Smooth muscle cell (in vitro differentiated cells): ENCODE measurements around the gene PRKAA1. TPM values are rescaled to one million over a fixed set of nuclear protein-coding genes. Genes with fewer than 3 reads are reported as not detected.

Experiments used
- DNase-seq: peaks from one replicate; lab custom pipeline; 2025; ENCODE audit not compliant: unreplicated experiment; lab: John Stamatoyannopoulos, UW
- H2AFZ ChIP-seq: fragments of 200-600 bp; sonication (generic); 2 replicates; pipeline ENCODE4 v1.6.0; 2016; ENCODE audit warnings: antibody characterized with exemption, low read depth, mild to moderate bottlenecking
- H3F3A ChIP-seq: fragments of 200-600 bp; sonication (generic); 2 replicates; pipeline ENCODE4 v1.6.0; 2017; ENCODE audit warnings: antibody characterized with exemption, low read depth
- H3K27ac ChIP-seq: fragments of 200-600 bp; sonication (generic); 2 replicates; pipeline ENCODE4 v1.5.1; 2016; ENCODE audit warnings: low read depth, mild to moderate bottlenecking
- H3K27me3 ChIP-seq: fragments of 200-600 bp; sonication (generic); 2 replicates; pipeline ENCODE4 v1.6.1; 2016; ENCODE audit warnings: low read depth, mild to moderate bottlenecking
- H3K36me3 ChIP-seq: fragments of 200-600 bp; sonication (generic); 2 replicates; pipeline ENCODE4 v1.5.1; 2016; ENCODE audit warnings: low read depth
- H3K4me1 ChIP-seq: fragments of 200-600 bp; sonication (generic); 2 replicates; pipeline ENCODE4 v1.5.1; 2016; ENCODE audit warnings: low read depth
- H3K4me2 ChIP-seq: fragments of 200-600 bp; sonication (generic); 2 replicates; pipeline ENCODE4 v1.6.0; 2016; ENCODE audit warnings: mild to moderate bottlenecking
- H3K4me3 ChIP-seq: fragments of 200-600 bp; sonication (generic); 2 replicates; pipeline ENCODE4 v1.5.1; 2016; ENCODE audit warnings: mild to moderate bottlenecking
- H3K79me2 ChIP-seq: fragments of 200-600 bp; sonication (generic); 2 replicates; pipeline ENCODE4 v1.6.0; 2016; ENCODE audit warnings: low read depth, mild to moderate bottlenecking
- H3K9ac ChIP-seq: fragments of 200-600 bp; sonication (generic); 2 replicates; pipeline ENCODE4 v1.6.0; 2016; ENCODE audit warnings: low read depth
- H3K9me3 ChIP-seq: fragments of 200-600 bp; sonication (generic); replicated peaks from 2 replicates; pipeline ENCODE4 v1.5.1; 2016; ENCODE audit warnings: low read depth
- H4K20me1 ChIP-seq: fragments of 200-600 bp; sonication (generic); 2 replicates; pipeline ENCODE4 v1.6.0; 2016; ENCODE audit warnings: low read depth
- WGBS: methylation state at CpG from one replicate; pipeline ENCODE4 v1.1.7; 2016; ENCODE audit warnings: low lambda C conversion rate; 5-methylcytosine and 5-hydroxymethylcytosine counted together
- polyA plus RNA-seq: library from polyadenylated mRNA; unstranded; fragments of >200 nt; fragmentation: Nextera tagmentation; extraction: Ambion mirVana; gene quantifications from 2 replicates; pipeline ENCODE4 v1.2.1, GENCODE V29; 2016
- total RNA-seq: library from RNA; depleted of rRNA; stranded (reverse); fragments of >200 nt; gene quantifications from 2 replicates; pipeline ENCODE4 v1.2.3, GENCODE V29; 2014
- TF ChIP-seq, protein P1 (sequence below): fragments of 200-600 bp; sonication (generic); IDR thresholded peaks from 2 replicates; pipeline ENCODE4 v1.5.1; 2017; ENCODE audit warnings: borderline replicate concordance, mild to moderate bottlenecking, antibody characterized with exemption; ENCODE audit not compliant: insufficient read depth, poor library complexity, severe bottlenecking

Gene PRKAA1
- total and polyA plus RNA-seq, 2 experiments from 2014 or later = 18.6 to 50.1 TPM

DNA sequence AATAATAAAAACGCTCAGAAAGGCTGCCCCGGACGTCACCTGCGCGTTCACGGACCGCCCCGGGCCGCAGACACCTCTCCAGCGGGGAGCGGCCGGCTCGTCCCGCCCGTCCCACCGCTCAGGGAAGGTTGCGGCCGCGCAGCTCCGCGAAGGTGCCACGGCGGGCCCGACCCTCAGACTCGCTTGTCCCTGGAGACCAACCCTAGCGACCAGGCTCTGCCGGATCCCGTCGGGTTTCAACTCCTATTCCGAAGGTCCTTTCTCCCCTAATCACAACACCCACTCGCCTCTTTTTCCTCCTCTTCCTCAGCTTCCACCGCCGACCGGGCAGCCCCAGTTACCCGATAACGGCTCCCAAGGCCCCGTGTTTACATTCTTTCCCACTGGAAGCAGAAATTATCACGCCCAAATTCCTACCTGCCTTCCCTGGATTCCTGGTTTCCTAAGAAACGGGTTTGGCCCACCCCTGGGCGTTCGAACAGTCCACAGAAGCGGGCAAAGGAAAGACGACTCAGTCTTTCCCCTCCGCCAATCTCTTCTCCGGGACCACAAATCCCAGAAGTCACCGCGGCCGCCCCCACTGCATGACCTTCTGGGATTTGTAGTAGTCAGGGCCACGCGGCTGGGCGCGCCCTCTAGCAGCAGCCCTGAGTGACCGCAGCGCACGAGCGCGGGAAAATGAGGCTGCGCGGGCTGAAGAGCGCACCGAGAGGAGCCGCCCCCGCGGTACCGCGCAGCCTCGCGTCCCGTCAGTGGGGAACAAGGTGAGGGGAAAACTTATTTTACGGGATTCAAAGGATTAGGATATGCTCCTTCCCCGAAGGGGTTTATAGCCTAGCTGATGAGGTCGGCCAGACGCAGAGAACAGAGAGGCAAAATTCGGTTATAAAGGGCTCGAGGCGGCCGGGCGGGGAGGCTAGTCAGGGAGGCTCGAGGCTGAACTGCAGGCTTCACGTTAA lies 42.5 kb downstream of the PRKAA1 start, which contains the start of gene TTC33:
Gene TTC33 (minus strand): TSS at position 555 of the 959 bp plus-strand sequence. CDS start 8,943 bp downstream, outside the sequence.
- Histone ChIP-seq H2AFZ (peak within 1 kb of the TSS; percentile 76), H3K79me2 (peaks cover 34% of the 10 kb centered on the region), H3K36me3 (no peaks in the 10 kb centered on the region), H3K27ac (peak within 1 kb of the TSS; percentile 93), H3K9me3 (no peaks in the 10 kb centered on the region), H3K4me3 (peak within 1 kb of the TSS; percentile 92), H3K4me1 (peaks cover 8% of the 10 kb centered on the region), H3F3A (peaks cover 14% of the 10 kb centered on the region), H3K9ac (peak within 1 kb of the TSS; percentile 92), H3K27me3 (no peaks in the 10 kb centered on the region), H3K4me2 (peak within 1 kb of the TSS; percentile 89), H4K20me1 (peaks cover 23% of the 10 kb centered on the region)
- TF ChIP-seq, protein P1, sequence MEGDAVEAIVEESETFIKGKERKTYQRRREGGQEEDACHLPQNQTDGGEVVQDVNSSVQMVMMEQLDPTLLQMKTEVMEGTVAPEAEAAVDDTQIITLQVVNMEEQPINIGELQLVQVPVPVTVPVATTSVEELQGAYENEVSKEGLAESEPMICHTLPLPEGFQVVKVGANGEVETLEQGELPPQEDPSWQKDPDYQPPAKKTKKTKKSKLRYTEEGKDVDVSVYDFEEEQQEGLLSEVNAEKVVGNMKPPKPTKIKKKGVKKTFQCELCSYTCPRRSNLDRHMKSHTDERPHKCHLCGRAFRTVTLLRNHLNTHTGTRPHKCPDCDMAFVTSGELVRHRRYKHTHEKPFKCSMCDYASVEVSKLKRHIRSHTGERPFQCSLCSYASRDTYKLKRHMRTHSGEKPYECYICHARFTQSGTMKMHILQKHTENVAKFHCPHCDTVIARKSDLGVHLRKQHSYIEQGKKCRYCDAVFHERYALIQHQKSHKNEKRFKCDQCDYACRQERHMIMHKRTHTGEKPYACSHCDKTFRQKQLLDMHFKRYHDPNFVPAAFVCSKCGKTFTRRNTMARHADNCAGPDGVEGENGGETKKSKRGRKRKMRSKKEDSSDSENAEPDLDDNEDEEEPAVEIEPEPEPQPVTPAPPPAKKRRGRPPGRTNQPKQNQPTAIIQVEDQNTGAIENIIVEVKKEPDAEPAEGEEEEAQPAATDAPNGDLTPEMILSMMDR = peak; percentile 48
- peak; percentile 73 for DNase-seq
- 10% methylated on average over 76 of the region's 80 CpGs for WGBS

DNA sequence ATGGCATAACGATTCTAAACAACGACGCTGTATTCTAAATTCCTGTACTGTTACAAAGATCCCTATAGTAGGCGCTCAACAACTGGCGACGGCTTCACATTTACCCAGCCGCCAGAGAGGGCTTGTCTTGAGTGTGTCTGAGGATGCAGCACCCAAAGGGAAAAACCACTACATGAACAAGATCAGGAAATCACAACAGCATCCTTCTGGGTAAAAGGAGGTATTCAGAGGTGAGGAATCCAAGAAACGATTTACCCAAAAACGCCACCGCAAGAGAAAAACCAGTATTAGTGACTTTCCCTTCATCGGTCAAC lies 43.1 kb downstream of the PRKAA1 start:
- DNase-seq = peak; percentile 27

GRCh38 chr5:40754381-40755092 lies 43.6 kb downstream of the PRKAA1 start:
- H3K4me1 ChIP-seq = peaks cover 8% of the 10 kb centered on the region
- DNase-seq = no peak
- peak overlapping the region; percentile 89 for H3K4me2 ChIP-seq
- peak overlapping the region; percentile 76 for H2AFZ ChIP-seq
- peaks cover 23% of the 10 kb centered on the region for H4K20me1 ChIP-seq
- H3K9ac ChIP-seq = peak overlapping the region; percentile 92
- H3K4me3 ChIP-seq = peak overlapping the region; percentile 92
- peaks cover 12% of the 10 kb centered on the region for H3F3A ChIP-seq
- 11% methylated on average over 6 of the region's 6 CpGs for WGBS
- H3K79me2 ChIP-seq = peaks cover 45% of the 10 kb centered on the region
- no peaks in the 10 kb centered on the region for H3K36me3 ChIP-seq
- TF ChIP-seq, protein P1 = no peak
- H3K27me3 ChIP-seq = no peaks in the 10 kb centered on the region
- no peaks in the 10 kb centered on the region for H3K9me3 ChIP-seq
- peak overlapping the region; percentile 93 for H3K27ac ChIP-seq

More for the DNA sequence above, 43.1 kb downstream of the PRKAA1 start:
- Histone ChIP-seq H3K4me1 (peaks cover 8% of the 10 kb centered on the region), H3K27ac (peak overlapping the region; percentile 93), H3K27me3 (no peaks in the 10 kb centered on the region), H3K9ac (peak overlapping the region; percentile 92), H4K20me1 (peaks cover 23% of the 10 kb centered on the region), H3K36me3 (no peaks in the 10 kb centered on the region), H3K79me2 (peaks cover 40% of the 10 kb centered on the region), H3F3A (peaks cover 14% of the 10 kb centered on the region), H3K4me3 (peak overlapping the region; percentile 92), H2AFZ (peak overlapping the region; percentile 76), H3K9me3 (no peaks in the 10 kb centered on the region), H3K4me2 (peak overlapping the region; percentile 89)
- TF ChIP-seq, protein P1 = peak; percentile 30
- under 1% methylated on average over 11 of the region's 11 CpGs for WGBS
